DND-41 (cell line): Measurements from ENCODE around the gene LYSET.

ENCODE experiments used
- ATAC-seq: fragments of 200-7000 bp; cut with Tn5 transposase; 3 replicates; pipeline ENCODE4 v1.9.1; 2021; ENCODE audit warnings: low read depth; ENCODE audit not compliant: insufficient read depth
- DNase-seq: peaks from one replicate; pipeline ENCODE4 v3.0.0-alpha.2; 2020
- H2AFZ ChIP-seq: 2 replicates; pipeline ENCODE4 v1.6.0; 2012; ENCODE audit warnings: low read depth, low read length
- H3K27ac ChIP-seq: 2 replicates; pipeline ENCODE4 v1.5.1; 2012; ENCODE audit warnings: low read length, inconsistent platforms
- H3K27me3 ChIP-seq: fragments of 200-600 bp; sonication (generic); 2 replicates; pipeline ENCODE4 v1.6.0; 2012; ENCODE audit warnings: low read length, mild to moderate bottlenecking, inconsistent platforms; ENCODE audit not compliant: insufficient read depth, poor library complexity
- H3K36me3 ChIP-seq: 2 replicates; pipeline ENCODE4 v1.5.1; 2012; ENCODE audit warnings: low read length, inconsistent platforms; ENCODE audit not compliant: insufficient read depth
- H3K4me1 ChIP-seq: 2 replicates; pipeline ENCODE4 v1.5.1; 2012; ENCODE audit warnings: mild to moderate bottlenecking, low read length; ENCODE audit not compliant: insufficient read depth
- H3K4me2 ChIP-seq: 2 replicates; pipeline ENCODE4 v1.6.0; 2012; ENCODE audit warnings: mild to moderate bottlenecking, moderate library complexity, low read length, inconsistent platforms; ENCODE audit not compliant: insufficient read depth
- H3K4me3 ChIP-seq, 2 experiments: fragments of 200-600 bp in 1 of 2; shearing (Covaris generic) in 1 of 2; 2 replicates each; pipeline ENCODE4 v1.5.1; 2012 to 2016; ENCODE audit warnings: inconsistent platforms in 2 of 2, low read length in 2 of 2, mild to moderate bottlenecking in 2 of 2, low read depth in 1 of 2, moderate library complexity in 1 of 2
- H3K79me2 ChIP-seq: 2 replicates; pipeline ENCODE4 v1.6.0; 2012; ENCODE audit warnings: low read length, inconsistent platforms; ENCODE audit not compliant: insufficient read depth
- H3K9ac ChIP-seq: 2 replicates; pipeline ENCODE4 v1.6.0; 2012; ENCODE audit warnings: low read depth, mild to moderate bottlenecking, inconsistent platforms, low read length, moderate library complexity
- H3K9me3 ChIP-seq: 2 replicates; pipeline ENCODE4 v1.5.1; 2012; ENCODE audit warnings: low read length, moderate library complexity, mild to moderate bottlenecking, inconsistent platforms; ENCODE audit not compliant: insufficient read depth, severe bottlenecking
- H4K20me1 ChIP-seq: 2 replicates; pipeline ENCODE4 v1.6.0; 2012; ENCODE audit warnings: low read length; ENCODE audit not compliant: insufficient read depth
- CTCF ChIP-seq: IDR thresholded peaks from 2 replicates; pipeline ENCODE4 v1.5.1; 2012; ENCODE audit warnings: borderline replicate concordance, low read length, moderate library complexity, mild to moderate bottlenecking; ENCODE audit not compliant: poor library complexity, severe bottlenecking; ENCODE audit errors: extremely low read depth
- EZH2 ChIP-seq: IDR thresholded peaks from 3 replicates; pipeline ENCODE4 v1.6.1; 2012; ENCODE audit warnings: borderline replicate concordance, low read depth, mild to moderate bottlenecking, moderate library complexity, low read length, inconsistent platforms; ENCODE audit not compliant: severe bottlenecking

The LYSET gene

GRCh38 chr14:93206793-93207467 is 21.8 kb downstream of the LYSET start, which contains the start of the genes GON7 and UBR7:
TSS of gene GON7 (minus strand) at chr14:93207065. CDS start at chr14:93207037, 28 bp downstream.
TSS of gene UBR7 (plus strand) at chr14:93207256. CDS start at chr14:93207292, 36 bp downstream.
- Histone ChIP-seq H3K27me3 (no peaks in the 10 kb centered on the region), H3K9ac (peak within 1 kb of the TSS; percentile 85), H2AFZ (peak within 1 kb of the TSS; percentile 86), H3K4me2 (peak within 1 kb of the TSS; percentile 73), H3K4me1 (peaks cover 45% of the 10 kb centered on the region), H3K36me3 (peaks cover 33% of the 10 kb centered on the region), H3K27ac (peak within 1 kb of the TSS; percentile 88), H4K20me1 (peaks cover 26% of the 10 kb centered on the region; the same call in 1 of the 2 replicates), H3K79me2 (peaks cover 86% of the 10 kb centered on the region), H3K4me3 (peak within 1 kb of the TSS; percentile 82 to 89), H3K9me3 (no peaks in the 10 kb centered on the region)
- no peak for TF ChIP-seq EZH2
- TF ChIP-seq CTCF: peak; percentile 41
- ATAC-seq (peak; percentile 89), DNase-seq (peak; percentile 95)

- DNase-seq (peak; percentile 66), ATAC-seq (peak; percentile 43)
- Histone ChIP-seq H3K4me1 (peaks cover 45% of the 10 kb centered on the region), H3K4me3 (peak overlapping the region; percentile 82 to 89), H2AFZ (peak overlapping the region; percentile 81), H3K27me3 (no peaks in the 10 kb centered on the region), H3K36me3 (peaks cover 40% of the 10 kb centered on the region), H3K4me2 (peak overlapping the region; percentile 73), H3K9ac (peak overlapping the region; percentile 85), H3K79me2 (peaks cover 91% of the 10 kb centered on the region), H3K27ac (peak overlapping the region; percentile 88), H3K9me3 (no peaks in the 10 kb centered on the region), H4K20me1 (peaks cover 30% of the 10 kb centered on the region; the same call in 1 of the 2 replicates)
- TF ChIP-seq CTCF (peak; percentile 50), EZH2 (no peak)
Observed at GRCh38 chr14:93207468-93208308, 22.6 kb downstream of the LYSET start.

- H3K27me3 ChIP-seq: no peaks in the 10 kb centered on the region
- H3K27ac ChIP-seq: no peak overlapping the region
- no peak overlapping the region for H3K4me3 ChIP-seq
- H3K4me2 ChIP-seq: no peak overlapping the region
- H3K36me3 ChIP-seq: peaks cover 72% of the 10 kb centered on the region
- no peaks in the 10 kb centered on the region for H3K9me3 ChIP-seq
- ATAC-seq: no peak
- TF ChIP-seq EZH2 (no peak), CTCF (no peak)
- no peak for DNase-seq
- peaks cover 24% of the 10 kb centered on the region; the same call in 1 of the 2 replicates for H4K20me1 ChIP-seq
- peaks cover 21% of the 10 kb centered on the region for H3K4me1 ChIP-seq
- H3K9ac ChIP-seq: no peak overlapping the region
- peaks cover 47% of the 10 kb centered on the region for H3K79me2 ChIP-seq
- H2AFZ ChIP-seq: no peak overlapping the region
Observed at GRCh38 chr14:93212432-93212831, 27.3 kb downstream of the LYSET start.
